GM11168 (cell line): ENCODE results near the gene RPL39.
"Not testable (repeated sequence)": the region's sequence is repeated elsewhere in the genome, so short reads cannot be mapped to it uniquely, and the experiment has no call there.

Source experiments
- in situ Hi-C: fragments of 300-500 bp; cut with MboI; formaldehyde crosslinking; loops from one replicate; pipeline ENCODE4 v1.12.0; 2022; ENCODE audit warnings: low sequenced_read_pairs; ENCODE audit not compliant: unreplicated experiment

RPL39 gene

GRCh38 chrX:119791437-119792231, at the start of gene RPL39:
RPL39 (minus strand) TSS chrX:119791630; CDS start chrX:119791576, 54 bp downstream.
- in situ Hi-C loops, result no loop called here

- in situ Hi-C loops, result no loop called here
Observed at GRCh38 chrX:119833905-119834304, 42.5 kb upstream of the RPL39 start.

GRCh38 chrX:119828446-119828845, 37.0 kb upstream of the RPL39 start:
- in situ Hi-C loops, result no loop called here

- in situ Hi-C loops, result no loop called here
Observed at GRCh38 chrX:119826399-119826959, 35.0 kb upstream of the RPL39 start.

GRCh38 chrX:119824221-119824620, 32.8 kb upstream of the RPL39 start:
- in situ Hi-C loops, result not testable (repeated sequence)

- in situ Hi-C loops, result not testable (repeated sequence)
Observed at GRCh38 chrX:119821703-119822102, 30.3 kb upstream of the RPL39 start.

GRCh38 chrX:119817130-119817690, 25.8 kb upstream of the RPL39 start:
- in situ Hi-C loops, result no loop called here

- in situ Hi-C loops, result no loop called here
Observed at GRCh38 chrX:119816300-119816699, 24.9 kb upstream of the RPL39 start.

GRCh38 chrX:119809185-119809666, 17.8 kb upstream of the RPL39 start:
- in situ Hi-C loops, result no loop called here

- in situ Hi-C loops, result not testable (repeated sequence)
Observed at GRCh38 chrX:119808461-119808860, 17.0 kb upstream of the RPL39 start.

GRCh38 chrX:119802546-119802945, 11.1 kb upstream of the RPL39 start:
- in situ Hi-C loops, result no loop called here

GRCh38 chrX:119801253-119802221, 10.1 kb upstream of the RPL39 start:
- in situ Hi-C loops, result no loop called here

- in situ Hi-C loops, result no loop called here
Observed at GRCh38 chrX:119790977-119791436, 423 bp downstream of the RPL39 start.

- in situ Hi-C loops, result no loop called here
Observed at GRCh38 chrX:119784747-119785446, 6.5 kb downstream of the RPL39 start.

GRCh38 chrX:119783026-119783425, 8.4 kb downstream of the RPL39 start:
- in situ Hi-C loops, result no loop called here

- in situ Hi-C loops, result no loop called here
Observed at GRCh38 chrX:119778829-119779228, 12.6 kb downstream of the RPL39 start.

- in situ Hi-C loops, result no loop called here
Observed at GRCh38 chrX:119775517-119776238, 15.8 kb downstream of the RPL39 start.

GRCh38 chrX:119769388-119769787, 22.0 kb downstream of the RPL39 start:
- in situ Hi-C loops, result not testable (repeated sequence)

- in situ Hi-C loops, result not testable (repeated sequence)
Observed at GRCh38 chrX:119768436-119768835, 23.0 kb downstream of the RPL39 start.
